Ishikawa (cell line): ENCODE data around the gene ELOVL3.

Experiments
- CEBPB ChIP-seq: IDR thresholded peaks from 2 replicates; pipeline ENCODE4 v1.6.1; 2012
- CREB1 ChIP-seq: IDR thresholded peaks from 2 replicates; pipeline ENCODE4 v1.6.1; 2012; ENCODE audit warnings: low read depth
- EGR1 ChIP-seq: IDR thresholded peaks from 2 replicates; pipeline ENCODE4 v1.6.1; 2012
- EP300 ChIP-seq: IDR thresholded peaks from 2 replicates; pipeline ENCODE4 v1.6.1; 2012; ENCODE audit warnings: borderline replicate concordance
- FOXM1 ChIP-seq: IDR thresholded peaks from 2 replicates; pipeline ENCODE4 v1.6.1; 2012; ENCODE audit warnings: low read depth, borderline replicate concordance
- MAX ChIP-seq: IDR thresholded peaks from 2 replicates; pipeline ENCODE4 v1.6.1; 2012
- NFIC ChIP-seq: IDR thresholded peaks from 2 replicates; pipeline ENCODE4 v1.6.1; 2012
- RAD21 ChIP-seq: IDR thresholded peaks from 2 replicates; pipeline ENCODE4 v1.6.1; 2012; ENCODE audit warnings: low read depth
- REST ChIP-seq: IDR thresholded peaks from 2 replicates; pipeline ENCODE4 v1.6.1; 2012; ENCODE audit warnings: low read depth, mild to moderate bottlenecking
- TAF1 ChIP-seq: IDR thresholded peaks from 2 replicates; pipeline ENCODE4 v1.6.1; 2012; ENCODE audit warnings: low read depth, mild to moderate bottlenecking
- TCF12 ChIP-seq: IDR thresholded peaks from 2 replicates; pipeline ENCODE4 v1.6.1; 2012; ENCODE audit warnings: low read depth
- TEAD4 ChIP-seq: IDR thresholded peaks from 2 replicates; pipeline ENCODE4 v1.6.1; 2012
- YY1 ChIP-seq: IDR thresholded peaks from 2 replicates; pipeline ENCODE4 v1.6.1; 2012; ENCODE audit warnings: low read depth
- ZBTB7A ChIP-seq: IDR thresholded peaks from 2 replicates; pipeline ENCODE4 v1.6.1; 2012; ENCODE audit warnings: low read depth

GRCh38 chr10:102267748-102268147, 41.6 kb downstream of the ELOVL3 start:
- TF ChIP-seq MAX (no peak), NFIC (no peak), YY1 (no peak), EGR1 (no peak), EP300 (no peak), CEBPB (no peak), TAF1 (no peak), ZBTB7A (no peak), CREB1 (no peak), REST (no peak), FOXM1 (no peak), TEAD4 (no peak), RAD21 (no peak), TCF12 (no peak)
